ENCODE results near the gene KLHL26.

DNA sequence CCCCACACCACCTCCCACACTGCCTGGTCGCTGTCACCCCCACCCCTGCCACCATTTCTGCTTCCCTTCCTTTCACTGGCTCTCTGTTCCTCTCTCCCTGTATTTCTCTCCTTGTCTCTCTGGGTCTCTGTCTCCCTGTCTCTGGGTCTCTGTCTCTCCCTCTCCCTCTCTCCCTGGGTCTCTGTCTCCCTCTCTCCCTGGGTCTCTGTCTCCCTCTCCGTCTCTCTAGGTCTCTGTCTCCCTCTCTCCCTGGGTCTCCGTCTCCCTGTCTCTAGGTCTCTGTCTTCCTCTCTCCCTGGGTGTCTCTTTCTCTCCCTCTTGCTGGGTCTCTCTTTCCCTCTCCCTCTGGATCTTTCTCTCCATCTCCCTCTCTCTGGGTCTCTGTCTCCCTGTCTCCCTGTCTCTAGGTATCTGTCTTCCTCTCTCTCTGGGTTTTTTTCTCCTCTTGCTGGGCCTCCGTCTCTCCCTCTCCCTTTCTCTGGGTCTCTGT, 21.6 kb downstream of the KLHL26 start:
- no peak for TF ChIP-seq POLR2A (IDR thresholded peaks at IDR 0.05; ENCODE audit: low read depth, low read length)
- TF ChIP-seq, protein P1, sequence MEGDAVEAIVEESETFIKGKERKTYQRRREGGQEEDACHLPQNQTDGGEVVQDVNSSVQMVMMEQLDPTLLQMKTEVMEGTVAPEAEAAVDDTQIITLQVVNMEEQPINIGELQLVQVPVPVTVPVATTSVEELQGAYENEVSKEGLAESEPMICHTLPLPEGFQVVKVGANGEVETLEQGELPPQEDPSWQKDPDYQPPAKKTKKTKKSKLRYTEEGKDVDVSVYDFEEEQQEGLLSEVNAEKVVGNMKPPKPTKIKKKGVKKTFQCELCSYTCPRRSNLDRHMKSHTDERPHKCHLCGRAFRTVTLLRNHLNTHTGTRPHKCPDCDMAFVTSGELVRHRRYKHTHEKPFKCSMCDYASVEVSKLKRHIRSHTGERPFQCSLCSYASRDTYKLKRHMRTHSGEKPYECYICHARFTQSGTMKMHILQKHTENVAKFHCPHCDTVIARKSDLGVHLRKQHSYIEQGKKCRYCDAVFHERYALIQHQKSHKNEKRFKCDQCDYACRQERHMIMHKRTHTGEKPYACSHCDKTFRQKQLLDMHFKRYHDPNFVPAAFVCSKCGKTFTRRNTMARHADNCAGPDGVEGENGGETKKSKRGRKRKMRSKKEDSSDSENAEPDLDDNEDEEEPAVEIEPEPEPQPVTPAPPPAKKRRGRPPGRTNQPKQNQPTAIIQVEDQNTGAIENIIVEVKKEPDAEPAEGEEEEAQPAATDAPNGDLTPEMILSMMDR (conservative IDR thresholded peaks at IDR 0.05; ENCODE audit: low read depth, low read length) = no peak
- TF ChIP-seq SMC3 (IDR thresholded peaks at IDR 0.05; ENCODE audit: low read depth, low read length) = no peak
- TF ChIP-seq CHD1 (IDR thresholded peaks at IDR 0.05; ENCODE audit: low read depth, low read length) = no peak
- no peak for TF ChIP-seq RCOR1 (IDR thresholded peaks at IDR 0.05; ENCODE audit: insufficient replicate concordance, low read length)
- TF ChIP-seq CEBPB (IDR thresholded peaks at IDR 0.05; ENCODE audit: low read depth, low read length) = no peak

Data from IMR-90 (cell line).